TTC549 (cell line): ENCODE data around the gene GDPD1.
"Not testable (repeated sequence)": the region's sequence is repeated elsewhere in the genome, so short reads cannot be mapped to it uniquely, and the experiment has no call there.

Experiments used
- FAIRE-seq: peaks from 2 replicates; lab custom pipeline; 2012; peaks lifted over from hg19 to GRCh38; lab: Jason Lieb, UNC

GDPD1 gene

GRCh38 chr17:59254742-59255141 lies 34.4 kb downstream of the GDPD1 start:
- no peak for FAIRE-seq

GRCh38 chr17:59257101-59257500 lies 36.8 kb downstream of the GDPD1 start:
- no peak for FAIRE-seq

- FAIRE-seq: no peak
Observed at GRCh38 chr17:59260722-59261121, 40.4 kb downstream of the GDPD1 start.

GRCh38 chr17:59266745-59267144 lies 46.4 kb downstream of the GDPD1 start:
- FAIRE-seq: no peak

GRCh38 chr17:59267776-59268175 lies 47.5 kb downstream of the GDPD1 start:
- no peak for FAIRE-seq

- FAIRE-seq: no peak
Observed at GRCh38 chr17:59275618-59276017, 55.3 kb downstream of the GDPD1 start.

- FAIRE-seq: no peak
Observed at GRCh38 chr17:59277031-59277430, 56.7 kb downstream of the GDPD1 start.

GRCh38 chr17:59278406-59278805 lies 58.1 kb downstream of the GDPD1 start:
- FAIRE-seq: no peak

- no peak for FAIRE-seq
Observed at GRCh38 chr17:59284317-59284716, 64.0 kb downstream of the GDPD1 start.

GRCh38 chr17:59287452-59287851 lies 67.1 kb downstream of the GDPD1 start:
- no peak for FAIRE-seq

- FAIRE-seq: no peak
Observed at GRCh38 chr17:59287891-59288290, 67.6 kb downstream of the GDPD1 start.

- FAIRE-seq: no peak
Observed at GRCh38 chr17:59289981-59290301, 69.6 kb downstream of the GDPD1 start.

- not testable (repeated sequence) for FAIRE-seq
Observed at GRCh38 chr17:59290302-59290998, 70.1 kb downstream of the GDPD1 start.

GRCh38 chr17:59292174-59292523 lies 71.8 kb downstream of the GDPD1 start:
- FAIRE-seq: no peak

GRCh38 chr17:59296190-59296589 lies 75.9 kb downstream of the GDPD1 start:
- no peak for FAIRE-seq

- no peak for FAIRE-seq
Observed at GRCh38 chr17:59298521-59298920, 78.2 kb downstream of the GDPD1 start.

GRCh38 chr17:59299400-59300092 lies 79.2 kb downstream of the GDPD1 start:
- FAIRE-seq: no peak

- no peak for FAIRE-seq
Observed at GRCh38 chr17:59300941-59301340, 80.6 kb downstream of the GDPD1 start.

- FAIRE-seq: no peak
Observed at GRCh38 chr17:59304811-59305210, 84.5 kb downstream of the GDPD1 start.

- no peak for FAIRE-seq
Observed at GRCh38 chr17:59310263-59310920, 90.1 kb downstream of the GDPD1 start.

GRCh38 chr17:59311051-59311468 lies 90.7 kb downstream of the GDPD1 start:
- peak; percentile 82 for FAIRE-seq

- not testable (repeated sequence) for FAIRE-seq
Observed at GRCh38 chr17:59311521-59311920, 91.2 kb downstream of the GDPD1 start.

GRCh38 chr17:59315866-59316265 lies 95.6 kb downstream of the GDPD1 start:
- FAIRE-seq: no peak
